Naive thymus-derived CD4-positive, alpha-beta T cell (primary cell): ENCODE data around the gene EFNA2. TPM values are rescaled to one million over a fixed set of nuclear protein-coding genes. Genes with fewer than 3 reads are reported as not detected.

Source experiments
- ATAC-seq: fragments of 150-1000 bp; cut with Tn5 transposase; 2 replicates; pipeline ENCODE4 v1.10.0; 2021; ENCODE audit warnings: mild to moderate bottlenecking, moderate library complexity
- CTCF ChIA-PET: fragments of 350-600 bp; sonication (Branson Sonifier 250); formaldehyde crosslinking; loops from one replicate; lab custom pipeline; 2021; ENCODE audit warnings: antibody characterized with exemption; lab: Charles Lee
- POLR2A ChIA-PET: fragments of 350-600 bp; sonication (Branson Sonifier 250); formaldehyde crosslinking; loops from one replicate; lab custom pipeline; 2021; ENCODE audit warnings: antibody characterized with exemption, inconsistent platforms; lab: Charles Lee
- DNase-seq, 9 donors: peaks; one replicate each; pipeline versions ENCODE4 v3.0.0 to v3.0.0-alpha.2; 2020 to 2022; ENCODE audit warnings: mixed read lengths in 1 of 9
- H3K27ac ChIP-seq: one replicate; pipeline ENCODE4 v1.7.0; 2013; ENCODE audit warnings: mild to moderate bottlenecking, low read depth, low read length, moderate library complexity
- H3K27me3 ChIP-seq, 2 donors: one replicate each; pipeline ENCODE4 v1.7.0; 2013; ENCODE audit warnings: low read length in 2 of 2, mild to moderate bottlenecking in 2 of 2, moderate library complexity in 2 of 2; ENCODE audit not compliant: control insufficient read depth in 2 of 2, insufficient read depth in 2 of 2
- H3K36me3 ChIP-seq, 3 experiments: 1 replicate in 2 of 3; 2 replicates in 1 of 3; pipeline ENCODE4 v1.7.0; 2013; ENCODE audit warnings: low read length in 3 of 3, mild to moderate bottlenecking in 3 of 3, moderate library complexity in 1 of 3; ENCODE audit not compliant: insufficient read depth in 3 of 3, control insufficient read depth in 2 of 3
- H3K4me1 ChIP-seq, 2 donors: one replicate each; pipeline ENCODE4 v1.7.0; 2013; ENCODE audit warnings: low read length in 2 of 2, mild to moderate bottlenecking in 2 of 2, moderate library complexity in 1 of 2; ENCODE audit not compliant: control insufficient read depth in 2 of 2, insufficient read depth in 2 of 2
- H3K4me3 ChIP-seq: 2 replicates; pipeline ENCODE4 v1.7.0; 2013; ENCODE audit warnings: mild to moderate bottlenecking, low read length
- H3K9me3 ChIP-seq, 3 experiments: 1 replicate in 2 of 3; 2 replicates in 1 of 3; pipeline ENCODE4 v1.7.0; 2013; ENCODE audit warnings: low read length in 3 of 3; ENCODE audit not compliant: control insufficient read depth in 2 of 3
- H3K27ac Mint-ChIP-seq, 9 donors: one replicate each; pipeline ENCODE4 v1.8.0; 2020 to 2022; ENCODE audit warnings: mixed read lengths in 9 of 9, mild to moderate bottlenecking in 8 of 9, moderate library complexity in 5 of 9, inconsistent platforms in 2 of 9
- H3K27me3 Mint-ChIP-seq, 5 donors: one replicate each; pipeline ENCODE4 v1.8.0; 2021 to 2022; ENCODE audit warnings: mixed read lengths in 5 of 5, mild to moderate bottlenecking in 1 of 5
- H3K36me3 Mint-ChIP-seq, 5 donors: one replicate each; pipeline ENCODE4 v1.8.0; 2020 to 2022; ENCODE audit warnings: mixed read lengths in 5 of 5, mild to moderate bottlenecking in 3 of 5, inconsistent platforms in 1 of 5
- H3K4me1 Mint-ChIP-seq, 7 donors: one replicate each; pipeline ENCODE4 v1.8.0; 2020 to 2022; ENCODE audit warnings: mixed read lengths in 7 of 7, mild to moderate bottlenecking in 3 of 7, inconsistent platforms in 1 of 7
- H3K4me3 Mint-ChIP-seq, 10 donors: one replicate each; pipeline ENCODE4 v1.8.0; 2020 to 2022; ENCODE audit warnings: mild to moderate bottlenecking in 10 of 10, mixed read lengths in 10 of 10, moderate library complexity in 6 of 10, inconsistent platforms in 2 of 10
- H3K9me3 Mint-ChIP-seq, 11 donors: one replicate each; pipeline ENCODE4 v1.8.0; 2020 to 2022; ENCODE audit warnings: mixed read lengths in 11 of 11, mild to moderate bottlenecking in 4 of 11, inconsistent platforms in 1 of 11, moderate library complexity in 1 of 11
- intact Hi-C, 2 donors: fragments of 100-400 bp; cut with micrococcal nuclease; formaldehyde crosslinking; loops; one replicate each; pipeline ENCODE4 v1.15.1; 2023
- polyA plus RNA-seq, 2 donors: library from polyadenylated mRNA; unstranded; fragments of 300-500 nt; fragmentation: Illumina TruSeq; gene quantifications; one replicate each; pipeline ENCODE4 v1.2.3, GENCODE V29; 2021
- total RNA-seq, 6 experiments: library from RNA in 5 of 6; stranded (reverse) in 5 of 6; gene quantifications; 1 replicate in 5 of 6; 2 replicates in 1 of 6; pipeline ENCODE4 v1.2.3 and lab custom pipeline; 2021 to 2026

The EFNA2 gene
- total and polyA plus RNA-seq, 7 experiments from 2014 or later, result not detected

GRCh38 chr19:1247748-1248138 lies 37.9 kb upstream of the EFNA2 start:
- POLR2A ChIA-PET, result interaction anchor here (7.7 kb wide), 1 partner anchor 15 kb away, joined by 366 read pairs; the partner anchor contains the start of gene CIRBP
- CTCF ChIA-PET, result no interaction called here
- H3K4me1 Mint-ChIP-seq, result peaks cover 0 to 14% (median 9%) of the 10 kb centered on the region in 7 donors
- peak overlapping the region in 3 of 9 donors; percentile 17 to 65 (median 25) for H3K27ac Mint-ChIP-seq
- H3K9me3 Mint-ChIP-seq, result peaks cover 0 to 3% (median 0%) of the 10 kb centered on the region in 11 donors
- Histone ChIP-seq H3K4me1 (peaks cover 13 to 17% of the 10 kb centered on the region in 2 donors), H3K27me3 (no peaks in the 10 kb centered on the region), H3K9me3 (no peaks in the 10 kb centered on the region), H3K27ac (peak overlapping the region; percentile 79), H3K4me3 (no peak overlapping the region), H3K36me3 (peaks cover 0 to 11% (median 0%) of the 10 kb centered on the region in 3 experiments)
- intact Hi-C loops, result loop anchor here (2.0 to 10.0 kb wide), 7 partner anchors 157 to 583 kb away; partner anchors contain the start of genes DAZAP1 (in 1 of the 2), GAMT (in 1 of the 2), PCSK4 (in 1 of the 2) and PTBP1 (in 1 of the 2)
- no peaks in the 10 kb centered on the region for H3K27me3 Mint-ChIP-seq
- ATAC-seq (no peak), DNase-seq (no peak)
- peak overlapping the region in 6 of 10 donors; percentile 3 to 73 (median 42) for H3K4me3 Mint-ChIP-seq
- H3K36me3 Mint-ChIP-seq, result peaks cover 0 to 9% (median 0%) of the 10 kb centered on the region in 5 donors

GRCh38 chr19:1248139-1248785 lies 37.4 kb upstream of the EFNA2 start, which contains the start of gene MIDN:
Gene MIDN (plus strand): TSS chr19:1248583. CDS start chr19:1250297, 1,714 bp downstream.
- H3K4me3 ChIP-seq, result peak within 1 kb of the TSS; percentile 64
- H3K27ac ChIP-seq, result peak within 1 kb of the TSS; percentile 94
- ChIA-PET POLR2A (interaction anchor here (0.7 to 2.2 kb wide), 5 partner anchors 13 to 168 kb away, joined by 3 to 20 read pairs (median 4); partner anchors contain the start of gene CIRBP), CTCF (interaction anchor here (0.9 to 1.0 kb wide), 2 partner anchors 15 to 18 kb away, joined by 4 to 5 read pairs; no protein-coding TSS in a partner anchor)
- intact Hi-C loops, result loop anchor here (2.0 to 10.0 kb wide), 7 partner anchors 157 to 583 kb away; partner anchors contain the start of genes DAZAP1 (in 1 of the 2), GAMT (in 1 of the 2), PCSK4 (in 1 of the 2) and PTBP1 (in 1 of the 2)
- Mint-ChIP-seq H3K9me3 (peaks cover 0 to 3% (median 0%) of the 10 kb centered on the region in 11 donors), H3K27me3 (no peaks in the 10 kb centered on the region), H3K36me3 (peaks cover 0 to 9% (median 0%) of the 10 kb centered on the region in 5 donors), H3K4me1 (peaks cover 0 to 10% (median 9%) of the 10 kb centered on the region in 7 donors), H3K27ac (peak within 1 kb of the TSS in 6 of 9 donors; percentile 38 to 88 (median 71)), H3K4me3 (peak within 1 kb of the TSS; percentile 23 to 95 (median 68))
- H3K36me3 ChIP-seq, result peaks cover 0 to 11% (median 0%) of the 10 kb centered on the region in 3 experiments
- no peaks in the 10 kb centered on the region for H3K27me3 ChIP-seq
- DNase-seq (peak; percentile 43 to 85 (median 61)), ATAC-seq (peak; percentile 21)
- H3K9me3 ChIP-seq, result no peaks in the 10 kb centered on the region
- H3K4me1 ChIP-seq, result peaks cover 16 to 18% of the 10 kb centered on the region in 2 donors

DNA sequence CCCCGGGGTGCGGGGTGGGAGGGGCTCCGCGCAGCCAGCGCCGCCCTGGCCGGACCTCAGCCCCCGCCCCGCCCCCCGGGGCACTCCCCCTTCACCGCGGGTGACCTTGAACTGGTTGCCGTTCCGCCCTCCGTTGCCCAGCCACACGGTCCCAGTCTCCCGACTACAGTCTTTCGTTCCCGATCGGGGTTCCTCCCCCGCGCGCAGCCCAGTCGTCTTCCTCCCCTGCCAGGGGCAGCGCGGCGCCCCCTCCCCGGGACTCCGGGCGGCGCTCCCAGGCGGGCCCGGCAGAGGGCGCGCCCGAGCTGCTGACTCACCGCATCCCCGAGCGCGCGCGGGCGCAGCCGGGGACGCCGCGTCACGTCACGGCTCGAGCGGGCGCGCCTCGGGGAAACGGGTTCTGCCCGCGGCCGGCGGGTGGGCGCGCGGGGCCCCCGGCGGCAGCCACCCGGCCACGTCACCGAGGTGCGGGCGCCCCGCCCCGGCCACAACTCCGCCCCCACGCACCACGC lies 36.8 kb upstream of the EFNA2 start:
- Mint-ChIP-seq H3K36me3 (peaks cover 0 to 12% (median 0%) of the 10 kb centered on the region in 5 donors), H3K9me3 (peaks cover 0 to 3% (median 0%) of the 10 kb centered on the region in 11 donors), H3K27ac (peak overlapping the region in 4 of 9 donors; percentile 17 to 88 (median 66)), H3K27me3 (no peaks in the 10 kb centered on the region), H3K4me3 (peak overlapping the region; percentile 23 to 82 (median 68)), H3K4me1 (peaks cover 0 to 11% (median 10%) of the 10 kb centered on the region in 7 donors)
- Histone ChIP-seq H3K36me3 (peaks cover 0 to 14% (median 1%) of the 10 kb centered on the region in 3 experiments), H3K27me3 (no peaks in the 10 kb centered on the region), H3K27ac (peak overlapping the region; percentile 94), H3K4me3 (peak overlapping the region; percentile 64), H3K9me3 (no peaks in the 10 kb centered on the region), H3K4me1 (peaks cover 22 to 24% of the 10 kb centered on the region in 2 donors)
- ChIA-PET POLR2A (interaction anchor here (0.7 to 2.2 kb wide), 5 partner anchors 12 to 169 kb away, joined by 3 to 20 read pairs (median 4); partner anchors contain the start of gene CIRBP), CTCF (interaction anchor here (0.9 to 1.0 kb wide), 2 partner anchors 15 to 17 kb away, joined by 4 to 5 read pairs; no protein-coding TSS in a partner anchor)
- peak; percentile 48 for ATAC-seq
- DNase-seq, result peak; percentile 77 to 92 (median 88)
- intact Hi-C loops, result loop anchor here (1.0 to 10.0 kb wide), 14 partner anchors 10 to 584 kb away; partner anchors contain the start of genes CIRBP (in 2 of the 2), DAZAP1 (in 2 of the 2), GAMT (in 1 of the 2) and NDUFS7 (in 1 of the 2)

DNA sequence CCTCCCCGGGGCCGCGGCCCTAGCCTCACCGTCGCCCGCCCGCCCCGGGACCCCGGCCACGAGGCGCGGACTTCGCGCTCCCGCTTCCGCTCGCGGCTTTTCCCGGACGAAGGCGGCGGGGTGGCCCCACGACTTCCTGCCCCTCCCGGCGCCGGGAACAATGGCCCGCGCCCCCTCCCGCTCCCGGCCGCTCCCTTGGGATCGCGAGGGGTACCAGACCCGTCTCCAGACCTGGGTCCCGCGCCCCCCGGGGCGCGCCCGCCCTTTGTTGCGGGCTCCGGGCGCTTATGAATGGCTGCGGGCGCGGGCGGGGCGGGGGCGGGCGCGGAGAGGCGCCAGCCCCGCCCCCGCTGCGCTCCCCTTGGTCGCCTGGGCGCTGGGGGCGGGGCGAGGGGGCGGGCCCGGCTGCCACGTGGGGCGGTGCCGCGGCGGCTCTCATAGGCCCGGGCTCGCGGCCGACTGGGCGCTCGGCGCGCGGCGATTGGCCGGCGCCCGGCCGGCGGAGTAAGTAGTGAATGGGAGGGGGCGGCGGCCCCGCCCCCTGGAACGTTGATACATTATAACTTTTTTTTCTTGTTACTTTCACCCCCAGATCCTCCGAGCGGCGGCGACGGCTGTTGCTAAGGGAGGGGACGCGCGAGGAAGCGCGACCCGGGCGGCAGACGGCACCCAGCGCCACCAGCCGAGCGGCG lies 36.2 kb upstream of the EFNA2 start:
- Histone ChIP-seq H3K9me3 (no peaks in the 10 kb centered on the region), H3K4me1 (peaks cover 22 to 27% of the 10 kb centered on the region in 2 donors), H3K4me3 (peak overlapping the region; percentile 63), H3K27ac (peak overlapping the region; percentile 94), H3K27me3 (no peaks in the 10 kb centered on the region), H3K36me3 (peaks cover 2 to 21% (median 8%) of the 10 kb centered on the region in 3 experiments)
- ChIA-PET POLR2A (interaction anchor here (1.0 to 2.2 kb wide), 6 partner anchors 10 to 19 kb away, joined by 3 to 20 read pairs (median 6); partner anchors contain the start of gene CIRBP), CTCF (interaction anchor here (0.9 to 1.0 kb wide), 2 partner anchors 14 to 17 kb away, joined by 4 to 5 read pairs; no protein-coding TSS in a partner anchor)
- DNase-seq, result peak; percentile 88 to 97 (median 94)
- Mint-ChIP-seq H3K36me3 (peaks cover 0 to 12% (median 0%) of the 10 kb centered on the region in 5 donors), H3K27ac (peak overlapping the region; percentile 62 to 95 (median 89)), H3K4me1 (peaks cover 0 to 11% (median 10%) of the 10 kb centered on the region in 7 donors), H3K4me3 (peak overlapping the region; percentile 80 to 95 (median 88)), H3K27me3 (no peaks in the 10 kb centered on the region), H3K9me3 (peaks cover 0 to 3% (median 0%) of the 10 kb centered on the region in 11 donors)
- intact Hi-C loops, result loop anchor here (1.0 to 10.0 kb wide), 14 partner anchors 10 to 585 kb away; partner anchors contain the start of genes CIRBP (in 2 of the 2), DAZAP1 (in 2 of the 2), GAMT (in 1 of the 2) and NDUFS7 (in 1 of the 2)
- ATAC-seq, result peak; percentile 74

DNA sequence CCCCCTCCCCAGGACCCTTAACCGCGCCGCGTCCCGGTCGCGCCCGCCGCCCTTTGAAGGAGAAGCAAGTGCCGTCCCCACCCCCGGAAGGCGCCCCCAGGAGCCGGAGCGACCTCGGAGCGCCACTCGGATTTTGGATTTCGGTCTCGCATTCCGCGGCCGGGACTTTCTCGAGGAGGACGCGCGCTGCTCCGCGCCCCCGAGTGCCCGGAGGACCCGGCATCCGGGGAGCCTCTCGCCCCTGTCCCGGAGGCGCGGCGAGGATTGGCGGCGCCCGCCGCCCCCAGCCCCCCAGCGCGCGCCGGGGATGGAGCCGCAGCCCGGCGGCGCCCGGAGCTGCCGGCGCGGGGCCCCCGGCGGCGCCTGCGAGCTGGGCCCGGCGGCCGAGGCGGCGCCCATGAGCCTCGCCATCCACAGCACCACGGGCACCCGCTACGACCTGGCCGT lies 35.7 kb upstream of the EFNA2 start:
- H3K36me3 ChIP-seq, result peaks cover 8 to 26% (median 13%) of the 10 kb centered on the region in 3 experiments
- DNase-seq (no peak), ATAC-seq (no peak)
- Mint-ChIP-seq H3K4me1 (peaks cover 0 to 13% (median 11%) of the 10 kb centered on the region in 7 donors), H3K4me3 (peak overlapping the region; percentile 80 to 95 (median 88)), H3K9me3 (peaks cover 0 to 3% (median 0%) of the 10 kb centered on the region in 11 donors), H3K36me3 (peaks cover 0 to 17% (median 0%) of the 10 kb centered on the region in 5 donors), H3K27ac (peak overlapping the region in 8 of 9 donors; percentile 62 to 95 (median 88)), H3K27me3 (no peaks in the 10 kb centered on the region)
- H3K9me3 ChIP-seq, result no peaks in the 10 kb centered on the region
- H3K27ac ChIP-seq, result peak overlapping the region; percentile 93
- ChIA-PET POLR2A (interaction anchor here (1.0 to 2.2 kb wide), 4 partner anchors 10 to 19 kb away, joined by 3 to 20 read pairs (median 6); partner anchors contain the start of gene CIRBP), CTCF (no interaction called here)
- no peaks in the 10 kb centered on the region for H3K27me3 ChIP-seq
- H3K4me1 ChIP-seq, result peaks cover 21 to 26% of the 10 kb centered on the region in 2 donors
- peak overlapping the region; percentile 63 for H3K4me3 ChIP-seq
- intact Hi-C loops, result loop anchor here (1.0 to 10.0 kb wide), 14 partner anchors 9 to 585 kb away; partner anchors contain the start of genes CIRBP (in 2 of the 2), DAZAP1 (in 2 of the 2), GAMT (in 1 of the 2) and NDUFS7 (in 1 of the 2)
